ENCODE data around the gene DKK3. TPM values are rescaled to one million over a fixed set of nuclear protein-coding genes. Genes with fewer than 3 reads are reported as not detected.

Gene DKK3
- total RNA-seq, 1 donor from 2014 or later: 307 TPM

DNA sequence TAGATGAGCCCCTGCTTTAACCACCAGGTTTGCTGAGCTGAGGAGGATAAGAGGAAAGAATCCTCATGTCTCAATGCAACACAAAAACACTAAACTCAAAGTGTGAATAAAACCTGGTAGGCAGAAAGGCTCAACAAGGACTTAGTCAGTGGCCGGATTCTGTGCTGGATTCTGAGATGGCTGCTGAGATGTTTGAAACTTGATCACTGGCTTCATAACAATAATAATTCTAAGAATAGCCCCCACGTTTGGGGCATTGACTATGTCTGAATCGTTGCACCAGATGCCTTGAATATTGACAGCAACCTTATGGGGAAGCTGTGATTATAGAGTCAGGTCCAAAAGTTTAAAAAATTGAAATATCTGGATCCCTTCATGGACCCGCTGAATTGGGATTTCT lies 4.6 kb downstream of the DKK3 start:
- peaks cover 18% of the 10 kb centered on the region for H3K36me3 ChIP-seq (ENCODE audit: insufficient read depth, low read length)
- DNase-seq (ENCODE audit: low read depth): no peak
- no peak overlapping the region for H3K27ac Mint-ChIP-seq (ENCODE audit: unreplicated experiment)

DNA sequence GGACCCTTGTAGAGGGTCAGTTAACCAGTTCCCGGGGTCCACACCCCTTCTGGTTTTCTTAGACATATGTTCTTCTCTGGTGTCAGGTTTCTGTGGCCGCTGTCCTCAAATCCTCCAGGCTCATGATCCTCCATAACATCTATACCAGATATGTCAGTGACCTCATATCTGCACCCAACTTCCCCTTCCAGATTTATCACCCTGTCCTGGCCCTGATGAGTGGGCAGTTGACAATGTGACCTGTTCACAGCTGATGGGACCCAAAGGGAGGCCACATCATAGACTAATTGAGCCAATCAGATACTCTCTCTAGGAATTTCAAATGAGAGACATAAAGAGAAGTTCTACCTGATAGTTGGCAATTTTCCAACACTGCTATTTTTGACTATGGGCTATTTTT lies 5.1 kb downstream of the DKK3 start:
- TF ChIP-seq EZH2 (IDR thresholded peaks at IDR 0.05; ENCODE audit: insufficient read depth, low read length): no peak
- TF ChIP-seq, protein P1, sequence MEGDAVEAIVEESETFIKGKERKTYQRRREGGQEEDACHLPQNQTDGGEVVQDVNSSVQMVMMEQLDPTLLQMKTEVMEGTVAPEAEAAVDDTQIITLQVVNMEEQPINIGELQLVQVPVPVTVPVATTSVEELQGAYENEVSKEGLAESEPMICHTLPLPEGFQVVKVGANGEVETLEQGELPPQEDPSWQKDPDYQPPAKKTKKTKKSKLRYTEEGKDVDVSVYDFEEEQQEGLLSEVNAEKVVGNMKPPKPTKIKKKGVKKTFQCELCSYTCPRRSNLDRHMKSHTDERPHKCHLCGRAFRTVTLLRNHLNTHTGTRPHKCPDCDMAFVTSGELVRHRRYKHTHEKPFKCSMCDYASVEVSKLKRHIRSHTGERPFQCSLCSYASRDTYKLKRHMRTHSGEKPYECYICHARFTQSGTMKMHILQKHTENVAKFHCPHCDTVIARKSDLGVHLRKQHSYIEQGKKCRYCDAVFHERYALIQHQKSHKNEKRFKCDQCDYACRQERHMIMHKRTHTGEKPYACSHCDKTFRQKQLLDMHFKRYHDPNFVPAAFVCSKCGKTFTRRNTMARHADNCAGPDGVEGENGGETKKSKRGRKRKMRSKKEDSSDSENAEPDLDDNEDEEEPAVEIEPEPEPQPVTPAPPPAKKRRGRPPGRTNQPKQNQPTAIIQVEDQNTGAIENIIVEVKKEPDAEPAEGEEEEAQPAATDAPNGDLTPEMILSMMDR (IDR thresholded peaks at IDR 0.05; ENCODE audit: insufficient read depth, low read depth, low read length): no peak
- Mint-ChIP-seq H3K4me1 (ENCODE audit: low read depth, unreplicated experiment) (peaks cover 29% of the 10 kb centered on the region), H3K27me3 (ENCODE audit: low read depth, unreplicated experiment) (no peaks in the 10 kb centered on the region), H3K27ac (ENCODE audit: unreplicated experiment) (no peak overlapping the region), H3K9me3 (ENCODE audit: unreplicated experiment) (no peaks in the 10 kb centered on the region), H3K4me3 (ENCODE audit: unreplicated experiment) (no peak overlapping the region), H3K36me3 (ENCODE audit: low read depth, unreplicated experiment) (peaks cover 26% of the 10 kb centered on the region)
- H3K36me3 ChIP-seq (ENCODE audit: insufficient read depth, low read length): peaks cover 18% of the 10 kb centered on the region
- FAIRE-seq (no peak), DNase-seq (ENCODE audit: low read depth) (no peak)
- H3K4me2 ChIP-seq (ENCODE audit: low read length): no peak overlapping the region
- H4K20me1 ChIP-seq (ENCODE audit: insufficient read depth, low read length): peaks cover 43% of the 10 kb centered on the region
- no peak overlapping the region for H3K4me3 ChIP-seq (ENCODE audit: insufficient read depth, low read depth, low read length)
- H3K27me3 ChIP-seq (ENCODE audit: insufficient read depth, low read length): no peaks in the 10 kb centered on the region
- no peak overlapping the region for H2AFZ ChIP-seq (ENCODE audit: low read depth, low read length)
- no peak overlapping the region for H3K9ac ChIP-seq (ENCODE audit: low read length)
- H3K9me3 ChIP-seq (ENCODE audit: insufficient read depth, low read depth, low read length): no peaks in the 10 kb centered on the region
- H3K27ac ChIP-seq (ENCODE audit: low read depth, low read length): no peak overlapping the region
- H3K4me1 ChIP-seq (ENCODE audit: insufficient read depth, low read length): peaks cover 44% of the 10 kb centered on the region
- H3K79me2 ChIP-seq (ENCODE audit: insufficient read depth, low read length): peaks cover 51% of the 10 kb centered on the region

More for the DNA sequence above, 4.6 kb downstream of the DKK3 start:
- Mint-ChIP-seq H3K36me3 (ENCODE audit: low read depth, unreplicated experiment) (peaks cover 21% of the 10 kb centered on the region), H3K4me1 (ENCODE audit: low read depth, unreplicated experiment) (peaks cover 24% of the 10 kb centered on the region), H3K9me3 (ENCODE audit: unreplicated experiment) (no peaks in the 10 kb centered on the region), H3K27me3 (ENCODE audit: low read depth, unreplicated experiment) (no peaks in the 10 kb centered on the region), H3K4me3 (ENCODE audit: unreplicated experiment) (no peak overlapping the region)
- TF ChIP-seq, protein P1 (IDR thresholded peaks at IDR 0.05; ENCODE audit: insufficient read depth, low read depth, low read length): no peak
- no peak for TF ChIP-seq EZH2 (IDR thresholded peaks at IDR 0.05; ENCODE audit: insufficient read depth, low read length)
- no peak overlapping the region for H3K27ac ChIP-seq (ENCODE audit: low read depth, low read length)
- H3K9me3 ChIP-seq (ENCODE audit: insufficient read depth, low read depth, low read length): no peaks in the 10 kb centered on the region
- no peak overlapping the region for H2AFZ ChIP-seq (ENCODE audit: low read depth, low read length)
- H3K79me2 ChIP-seq (ENCODE audit: insufficient read depth, low read length): peaks cover 51% of the 10 kb centered on the region
- H4K20me1 ChIP-seq (ENCODE audit: insufficient read depth, low read length): peaks cover 43% of the 10 kb centered on the region
- H3K4me1 ChIP-seq (ENCODE audit: insufficient read depth, low read length): peaks cover 40% of the 10 kb centered on the region
- no peak overlapping the region for H3K4me2 ChIP-seq (ENCODE audit: low read length)
- FAIRE-seq: no peak
- no peak overlapping the region for H3K9ac ChIP-seq (ENCODE audit: low read length)
- H3K4me3 ChIP-seq (ENCODE audit: insufficient read depth, low read depth, low read length): no peak overlapping the region
- no peaks in the 10 kb centered on the region for H3K27me3 ChIP-seq (ENCODE audit: insufficient read depth, low read length)

DNA sequence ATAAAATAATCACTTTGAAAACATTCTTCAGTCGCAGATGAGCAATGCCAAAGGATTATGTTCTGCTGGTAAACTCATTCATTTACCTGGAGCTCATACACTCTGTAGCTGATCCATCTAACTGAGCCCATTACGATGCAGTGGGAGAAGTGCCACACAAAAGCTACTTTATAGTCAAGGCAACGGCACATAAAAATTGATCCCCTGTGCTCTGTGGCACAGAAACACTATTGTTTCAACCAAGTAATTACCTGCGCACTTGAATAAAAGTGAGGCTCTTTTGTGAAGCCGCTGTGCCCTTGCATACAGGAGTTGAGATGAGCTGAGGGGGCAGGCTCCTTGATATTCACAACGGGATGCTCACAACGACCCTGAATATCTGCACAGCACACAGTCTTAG lies 7.2 kb downstream of the DKK3 start:
- Histone ChIP-seq H3K9ac (ENCODE audit: low read length) (no peak overlapping the region), H3K79me2 (ENCODE audit: insufficient read depth, low read length) (peaks cover 34% of the 10 kb centered on the region), H3K27ac (ENCODE audit: low read depth, low read length) (no peak overlapping the region), H3K4me2 (ENCODE audit: low read length) (no peak overlapping the region), H3K36me3 (ENCODE audit: insufficient read depth, low read length) (peaks cover 32% of the 10 kb centered on the region), H3K4me3 (ENCODE audit: insufficient read depth, low read depth, low read length) (no peak overlapping the region), H2AFZ (ENCODE audit: low read depth, low read length) (no peak overlapping the region), H3K4me1 (ENCODE audit: insufficient read depth, low read length) (peaks cover 33% of the 10 kb centered on the region), H4K20me1 (ENCODE audit: insufficient read depth, low read length) (peaks cover 25% of the 10 kb centered on the region), H3K9me3 (ENCODE audit: insufficient read depth, low read depth, low read length) (no peaks in the 10 kb centered on the region), H3K27me3 (ENCODE audit: insufficient read depth, low read length) (no peaks in the 10 kb centered on the region)
- Mint-ChIP-seq H3K27ac (ENCODE audit: unreplicated experiment) (no peak overlapping the region), H3K9me3 (ENCODE audit: unreplicated experiment) (no peaks in the 10 kb centered on the region), H3K27me3 (ENCODE audit: low read depth, unreplicated experiment) (no peaks in the 10 kb centered on the region), H3K4me3 (ENCODE audit: unreplicated experiment) (no peak overlapping the region), H3K4me1 (ENCODE audit: low read depth, unreplicated experiment) (peaks cover 35% of the 10 kb centered on the region), H3K36me3 (ENCODE audit: low read depth, unreplicated experiment) (peaks cover 32% of the 10 kb centered on the region)
- TF ChIP-seq, protein P1 (IDR thresholded peaks at IDR 0.05; ENCODE audit: insufficient read depth, low read depth, low read length): no peak
- no peak for TF ChIP-seq EZH2 (IDR thresholded peaks at IDR 0.05; ENCODE audit: insufficient read depth, low read length)
- FAIRE-seq (no peak), DNase-seq (ENCODE audit: low read depth) (no peak)
